ENCODE measurements around the gene UBAC1. TPM values are rescaled to one million over a fixed set of nuclear protein-coding genes. Genes with fewer than 3 reads are reported as not detected.
A peak's percentile ranks its signal among the peaks of the same experiment; 100 is the strongest.

Gene UBAC1
- total RNA-seq, 1 experiment from 2014 or later, result 145 TPM

DNA sequence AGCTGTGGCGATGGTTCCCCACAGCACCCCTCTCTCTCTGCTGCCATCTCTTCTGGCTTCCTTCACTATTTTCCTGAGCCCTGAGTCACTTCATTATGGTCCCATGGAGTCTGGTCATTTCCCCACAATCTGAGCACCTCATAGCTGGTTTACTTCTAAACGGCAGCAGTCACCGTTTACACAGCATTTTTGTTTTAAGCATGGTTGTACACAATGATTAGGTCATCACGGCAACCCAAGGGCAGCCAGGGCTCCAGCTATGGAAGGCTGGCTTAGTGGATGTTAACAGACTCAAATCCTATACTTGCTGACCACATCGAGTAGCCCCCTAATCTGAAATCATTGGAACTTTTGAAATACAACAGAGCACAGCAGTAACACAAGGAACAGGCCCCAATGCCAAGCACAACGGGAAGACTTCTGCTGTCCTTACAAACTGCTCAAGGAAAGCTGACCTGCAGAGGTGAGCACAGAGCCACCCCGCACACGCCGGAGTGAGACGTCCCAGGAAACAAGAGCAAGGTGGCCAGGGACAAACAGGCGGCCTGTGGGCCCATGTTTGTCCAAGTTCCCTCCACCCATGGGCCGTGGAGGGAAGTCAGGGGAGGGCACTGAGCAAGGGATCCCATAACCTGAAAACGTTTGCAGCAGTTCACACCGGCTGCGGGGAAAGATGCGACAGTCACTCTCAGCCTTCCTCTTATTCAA, 76.7 kb downstream of the UBAC1 start:
- DNase-seq (ENCODE audit: low spot score), result peak; percentile 36

DNA sequence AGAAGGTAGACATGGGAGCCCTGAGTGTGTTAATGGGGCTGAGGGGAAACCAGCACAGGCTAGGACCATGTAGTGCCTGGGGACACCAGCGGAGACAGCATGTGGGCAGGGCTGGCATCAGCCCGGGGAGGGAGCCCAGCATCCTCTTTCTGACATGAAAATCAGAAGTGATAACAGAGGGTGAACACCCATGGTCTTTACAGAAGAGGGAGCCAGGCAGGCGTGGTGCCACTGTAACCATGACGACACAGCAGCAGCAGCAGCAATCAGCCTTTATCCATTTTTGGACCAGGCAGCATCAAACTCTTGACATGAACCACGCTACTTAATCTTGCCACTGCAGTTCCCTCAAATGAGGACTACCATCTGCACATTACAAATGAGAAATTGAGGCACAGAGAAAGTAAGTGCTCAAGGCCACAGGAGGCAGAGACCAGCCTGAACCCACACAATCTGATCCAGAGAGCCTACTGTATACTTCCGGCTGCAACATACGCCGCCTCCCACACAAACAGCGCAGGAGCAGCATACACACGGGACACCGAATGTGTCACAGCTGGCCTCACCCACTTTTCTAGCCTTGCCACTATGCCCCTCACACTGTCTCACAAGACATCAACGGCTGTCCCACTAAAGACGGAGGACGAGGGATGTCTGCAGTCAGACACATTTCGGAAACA, 77.6 kb downstream of the UBAC1 start:
- DNase-seq (ENCODE audit: low spot score), result no peak

Other genes starting within 250 kb of the UBAC1 start
- 30.7 TPM in 2 replicates for gene CAMSAP1, start 53.8 kb downstream of the UBAC1 start, total RNA-seq (2014; rRNA removed; shearing (Covaris generic))
- 34.2 and 41.6 TPM in 2 replicates for gene NACC2, start 133.9 kb upstream of the UBAC1 start, total RNA-seq (2014; rRNA removed; shearing (Covaris generic))
- 70.4 and 81.1 TPM in 2 replicates for gene TMEM250, start 157.5 kb upstream of the UBAC1 start, total RNA-seq (2014; rRNA removed; shearing (Covaris generic))
- gene LHX3, start 243.8 kb upstream of the UBAC1 start, total RNA-seq (2014; rRNA removed; shearing (Covaris generic)), result not detected in 2 replicates

Measured in A172 (cell line).